22Rv1 (cell line): ENCODE measurements around the gene ADM2.

Experiments
- H3K27ac ChIP-seq: fragments of 450-650 bp; 2 replicates; pipeline ENCODE4 v1.5.1; 2017
- ZFX ChIP-seq: fragments of 450-650 bp; IDR thresholded peaks from 2 replicates; pipeline ENCODE4 v1.6.1; 2017; ENCODE audit warnings: antibody characterized with exemption, borderline replicate concordance
- TF ChIP-seq, protein P1 (sequence below): fragments of 450-650 bp; IDR thresholded peaks from 2 replicates; pipeline ENCODE4 v1.5.1; 2017; ENCODE audit warnings: mild to moderate bottlenecking

ADM2 gene

DNA sequence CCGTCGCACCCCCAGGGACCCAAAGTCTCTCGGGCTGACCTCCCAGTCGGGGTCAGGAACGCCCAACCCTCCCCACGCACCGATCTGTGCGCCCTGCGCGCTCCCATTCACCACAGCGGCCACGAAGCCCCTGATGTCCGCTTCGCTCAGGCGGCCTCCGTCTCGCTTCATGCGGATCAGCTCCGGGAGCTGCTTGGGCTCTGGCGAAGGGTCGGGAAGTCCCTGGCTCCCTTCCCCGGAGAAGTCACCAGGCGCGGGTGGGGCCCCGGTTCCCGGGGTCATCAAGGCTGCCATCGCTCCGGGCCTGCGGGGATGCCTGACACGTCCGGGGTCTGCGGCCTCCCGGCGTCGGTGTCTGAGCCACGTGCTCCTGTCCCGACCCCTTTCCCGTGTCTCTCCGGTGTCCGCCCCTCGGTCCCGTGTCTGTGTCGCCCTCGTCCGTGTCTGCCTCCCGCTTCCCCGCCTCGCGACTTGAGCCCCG lies 48.1 kb downstream of the ADM2 start:
- TF ChIP-seq ZFX = no peak
- TF ChIP-seq, protein P1, sequence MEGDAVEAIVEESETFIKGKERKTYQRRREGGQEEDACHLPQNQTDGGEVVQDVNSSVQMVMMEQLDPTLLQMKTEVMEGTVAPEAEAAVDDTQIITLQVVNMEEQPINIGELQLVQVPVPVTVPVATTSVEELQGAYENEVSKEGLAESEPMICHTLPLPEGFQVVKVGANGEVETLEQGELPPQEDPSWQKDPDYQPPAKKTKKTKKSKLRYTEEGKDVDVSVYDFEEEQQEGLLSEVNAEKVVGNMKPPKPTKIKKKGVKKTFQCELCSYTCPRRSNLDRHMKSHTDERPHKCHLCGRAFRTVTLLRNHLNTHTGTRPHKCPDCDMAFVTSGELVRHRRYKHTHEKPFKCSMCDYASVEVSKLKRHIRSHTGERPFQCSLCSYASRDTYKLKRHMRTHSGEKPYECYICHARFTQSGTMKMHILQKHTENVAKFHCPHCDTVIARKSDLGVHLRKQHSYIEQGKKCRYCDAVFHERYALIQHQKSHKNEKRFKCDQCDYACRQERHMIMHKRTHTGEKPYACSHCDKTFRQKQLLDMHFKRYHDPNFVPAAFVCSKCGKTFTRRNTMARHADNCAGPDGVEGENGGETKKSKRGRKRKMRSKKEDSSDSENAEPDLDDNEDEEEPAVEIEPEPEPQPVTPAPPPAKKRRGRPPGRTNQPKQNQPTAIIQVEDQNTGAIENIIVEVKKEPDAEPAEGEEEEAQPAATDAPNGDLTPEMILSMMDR = no peak
- peak overlapping the region; percentile 99 for H3K27ac ChIP-seq

DNA sequence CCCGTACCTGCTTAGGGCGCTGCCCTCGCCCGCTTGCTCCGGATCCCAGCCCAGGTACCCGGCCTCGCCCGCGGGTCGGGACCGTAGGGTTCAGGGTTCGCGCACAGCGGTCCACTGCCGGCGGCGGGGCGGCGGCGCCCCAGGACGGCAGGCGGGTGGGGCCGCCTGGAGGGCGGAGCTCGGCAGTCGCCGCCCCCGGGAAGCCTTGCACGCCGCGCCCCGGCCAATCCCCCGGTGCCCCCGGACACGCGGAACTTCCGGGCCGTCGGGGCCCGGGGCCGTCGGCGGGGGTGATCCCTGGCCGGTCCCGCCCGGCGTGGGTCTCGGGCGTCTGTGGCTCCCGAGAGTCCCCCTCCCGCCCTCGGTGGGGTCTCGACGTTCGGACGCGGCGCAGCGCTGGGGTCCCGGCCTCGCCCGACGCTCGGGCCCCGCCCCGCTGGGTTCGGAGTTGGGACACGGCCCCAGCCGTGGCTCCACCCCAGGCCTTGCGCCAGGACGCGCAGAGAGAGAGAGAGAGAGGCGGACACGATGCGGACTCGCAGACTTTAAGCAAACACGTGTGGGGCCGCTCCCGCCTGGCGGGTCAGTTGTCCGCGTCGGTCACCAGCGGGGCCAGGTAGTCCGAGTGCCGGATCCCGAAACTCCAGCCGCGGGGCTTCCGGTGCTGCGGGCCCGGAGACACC lies 48.7 kb downstream of the ADM2 start, which contains the start of gene TYMP:
TSS of gene TYMP (minus strand) at position 116 of the 683 bp plus-strand sequence. CDS start 303 bp downstream, outside the sequence.
- H3K27ac ChIP-seq = peak within 1 kb of the TSS; percentile 99
- TF ChIP-seq, protein P1 = no peak
- TF ChIP-seq ZFX = no peak

DNA sequence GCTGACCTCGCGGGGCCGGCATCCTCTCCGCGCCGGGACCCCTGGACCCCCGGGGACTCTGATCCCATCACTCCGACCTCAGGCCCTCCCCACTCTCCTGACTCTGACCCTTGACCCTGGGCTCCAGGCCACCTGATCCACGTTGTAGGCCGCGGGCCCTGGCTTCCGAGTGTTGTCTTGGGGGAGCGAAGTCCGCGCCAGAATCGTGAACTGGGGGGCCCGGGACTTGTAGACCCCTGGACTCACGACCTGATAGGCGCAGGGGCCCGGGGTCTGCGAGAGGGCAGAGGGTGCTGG lies 49.2 kb downstream of the ADM2 start:
- TF ChIP-seq ZFX = no peak

DNA sequence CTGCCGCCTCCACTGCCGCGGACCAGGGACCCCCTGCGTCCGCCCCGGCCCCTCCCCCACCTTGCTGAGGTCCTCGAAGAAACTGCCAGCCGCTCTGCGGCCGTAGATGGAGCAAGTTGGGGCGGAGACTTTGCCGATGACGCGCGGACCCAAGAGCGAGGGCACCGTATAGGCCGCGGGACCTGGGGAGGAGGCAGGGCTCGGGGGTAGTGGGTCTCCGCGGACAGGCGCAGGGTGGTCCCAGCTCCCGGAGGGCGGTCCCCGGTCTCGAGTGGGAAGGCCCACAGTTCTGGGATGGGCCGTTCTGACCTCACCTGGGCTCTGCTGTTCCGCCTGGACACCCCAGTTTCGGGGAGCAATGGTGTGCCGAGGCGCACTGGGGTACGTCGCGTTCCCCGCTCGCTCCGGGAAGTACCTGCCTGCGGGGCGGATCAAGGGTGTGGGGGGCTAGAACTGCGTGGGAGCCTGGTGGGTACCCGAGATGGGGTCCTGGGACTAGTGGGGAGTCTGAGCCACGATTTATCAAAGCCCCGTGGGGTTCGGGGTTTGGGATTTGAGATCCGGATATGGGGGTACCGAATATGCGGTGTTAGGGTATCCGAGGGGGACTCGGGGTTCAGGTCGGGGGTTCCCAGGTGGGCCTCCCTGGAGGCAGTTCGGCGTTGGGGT lies 49.7 kb downstream of the ADM2 start:
- peak overlapping the region; percentile 99 for H3K27ac ChIP-seq
- TF ChIP-seq, protein P1 = no peak
- no peak for TF ChIP-seq ZFX

More for the DNA sequence above, 49.2 kb downstream of the ADM2 start:
- peak overlapping the region; percentile 99 for H3K27ac ChIP-seq

DNA sequence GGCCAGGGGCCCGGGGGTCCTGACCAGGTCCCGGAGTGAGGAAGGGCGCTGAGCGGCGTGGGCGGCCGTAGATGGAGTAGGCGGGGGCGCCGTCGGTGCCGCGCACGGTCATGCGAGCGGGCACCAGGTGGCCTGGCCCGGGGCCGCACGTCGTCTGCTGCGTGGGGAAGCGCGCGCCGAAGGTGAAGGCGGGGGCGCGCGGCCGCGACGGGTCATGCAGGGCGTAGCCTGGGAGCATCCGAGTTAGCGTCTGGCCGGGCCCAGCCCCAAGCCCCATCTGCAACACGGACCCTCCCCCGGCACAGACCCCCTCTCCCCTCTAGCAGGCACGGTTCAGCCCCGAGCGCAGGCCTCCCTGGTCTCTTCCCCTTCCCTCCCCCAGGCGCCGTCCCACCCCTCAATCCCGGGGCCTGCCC lies 50.2 kb downstream of the ADM2 start:
- TF ChIP-seq ZFX = no peak
- TF ChIP-seq, protein P1 = no peak
- peak overlapping the region; percentile 99 for H3K27ac ChIP-seq

DNA sequence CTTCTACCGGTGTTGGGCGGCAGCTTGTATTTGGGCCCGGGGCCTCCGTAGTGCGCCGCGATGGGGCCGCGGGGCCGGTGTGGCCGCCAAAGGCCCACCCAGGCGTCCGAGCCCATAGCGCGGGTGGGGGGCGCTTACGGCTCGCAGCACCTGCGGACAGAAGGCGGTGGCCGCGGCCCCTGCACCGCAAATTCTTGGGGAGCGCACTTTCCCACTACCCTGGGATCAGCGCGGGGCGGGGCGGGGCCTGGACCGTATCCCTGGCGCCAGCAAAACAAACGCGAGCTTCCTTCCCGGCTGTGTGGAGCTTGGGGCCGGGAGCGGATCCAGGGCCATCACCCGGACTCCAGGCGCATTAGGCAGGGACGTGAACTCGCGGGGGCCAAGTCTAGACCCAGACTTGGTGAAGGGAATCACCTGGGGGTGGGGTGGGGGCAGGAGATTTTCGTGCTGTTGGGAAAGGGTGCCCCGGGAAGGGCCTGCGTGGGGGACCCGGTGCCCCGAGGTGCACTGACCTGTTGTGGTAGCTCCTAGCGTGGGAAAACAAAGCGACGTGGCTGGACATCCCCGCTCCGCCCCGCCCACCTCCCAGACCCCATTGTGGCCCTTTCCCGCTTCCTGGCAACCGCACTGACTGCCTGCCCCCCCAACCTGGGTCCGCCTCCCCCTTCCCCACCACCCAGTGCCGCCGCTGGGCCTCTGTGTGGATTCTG lies 50.8 kb downstream of the ADM2 start:
- H3K27ac ChIP-seq = peak overlapping the region; percentile 99
- TF ChIP-seq, protein P1 = no peak
- TF ChIP-seq ZFX = no peak

DNA sequence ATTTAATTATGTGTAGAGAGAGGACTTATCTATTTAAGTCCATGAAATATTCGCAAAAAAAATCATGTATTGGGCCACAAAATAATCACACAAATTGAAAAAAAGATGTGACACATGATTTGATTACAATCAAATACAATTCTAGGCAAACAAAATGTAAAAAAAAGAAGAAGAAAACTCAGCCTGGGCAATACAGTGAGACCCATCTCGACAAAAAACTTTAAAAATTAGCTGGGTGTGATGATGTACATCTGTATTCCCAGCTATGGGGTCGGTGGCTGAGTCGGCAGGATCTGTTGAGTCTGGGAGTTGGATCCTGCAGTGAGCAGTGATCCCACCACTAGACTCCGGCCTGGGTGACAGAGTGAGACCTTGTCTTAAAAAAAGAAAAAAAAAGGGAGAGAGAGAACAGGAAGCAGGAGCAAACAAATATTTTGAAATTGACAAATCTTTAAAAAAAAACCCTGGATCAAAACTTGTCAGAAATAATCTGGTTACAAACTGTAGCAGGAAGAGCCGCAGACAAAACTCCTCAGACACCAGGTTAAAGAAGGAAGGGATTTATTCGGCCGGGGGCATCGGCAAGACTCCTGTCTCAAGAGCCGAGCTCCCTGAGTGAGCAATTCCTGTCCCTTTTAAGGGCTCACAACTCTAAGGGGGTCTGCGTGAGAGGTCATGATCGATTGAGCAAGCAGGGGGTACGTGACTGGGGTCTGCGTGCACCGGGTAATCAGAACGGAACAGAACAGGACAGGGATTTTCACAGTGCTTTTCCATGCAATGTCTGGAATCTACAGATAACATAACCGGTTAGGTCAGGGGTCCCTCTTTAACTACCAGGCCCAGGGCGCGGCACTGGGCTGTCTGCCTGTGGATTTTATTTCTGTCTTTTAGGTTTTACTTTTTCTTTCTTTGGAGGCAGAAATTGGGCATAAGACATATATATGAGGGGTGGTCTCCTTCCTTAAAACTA lies 51.8 kb downstream of the ADM2 start:
- peak overlapping the region; percentile 99 for H3K27ac ChIP-seq
- TF ChIP-seq, protein P1 = no peak
- TF ChIP-seq ZFX = no peak

DNA sequence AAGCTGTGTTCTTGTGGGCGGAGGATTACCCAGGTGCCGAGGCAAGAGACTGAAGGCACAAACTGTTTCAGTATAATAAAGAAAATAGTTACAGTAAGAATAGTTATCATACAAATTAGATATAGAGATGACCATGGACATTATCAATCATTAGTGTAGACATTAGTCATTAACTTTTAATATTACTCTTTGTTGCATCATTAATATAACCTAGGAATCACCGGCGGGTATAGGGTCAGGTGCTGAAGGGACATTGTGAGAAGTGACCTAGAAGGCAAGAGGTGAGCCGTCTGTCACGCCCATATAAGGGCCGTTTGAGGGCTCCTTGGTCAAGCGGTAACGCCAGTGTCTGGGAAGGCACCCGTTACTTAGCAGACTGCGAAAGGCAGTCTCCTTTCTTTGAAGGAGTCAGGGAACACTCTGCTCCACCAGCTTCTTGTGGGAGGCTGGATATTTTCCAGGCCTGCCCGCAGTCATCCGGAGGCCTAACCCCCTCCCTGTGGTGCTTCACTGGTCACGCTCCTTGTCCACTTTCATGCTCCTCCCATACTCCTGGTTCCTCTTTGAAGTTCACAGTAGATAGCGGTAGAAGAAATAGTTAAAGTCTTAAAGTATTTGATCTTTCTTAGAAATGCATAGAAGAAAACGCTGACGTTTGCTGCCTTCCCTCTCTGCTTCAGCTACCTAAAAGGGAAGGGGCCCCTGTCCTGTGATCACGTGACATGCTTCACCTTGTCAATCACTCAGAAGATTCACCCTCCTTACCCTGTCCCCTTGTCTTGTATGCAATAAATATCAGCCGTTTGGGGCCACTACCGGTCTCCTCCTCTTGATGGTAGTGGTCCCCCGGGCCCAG lies 52.7 kb downstream of the ADM2 start:
- H3K27ac ChIP-seq = peak overlapping the region; percentile 99
